Epithelial cell of prostate (primary cell): ENCODE results near the gene ROR2.
"Not testable (repeated sequence)": the region's sequence is repeated elsewhere in the genome, so short reads cannot be mapped to it uniquely, and the experiment has no call there.

ENCODE experiments used
- DNase-seq: peaks from one replicate; pipeline ENCODE4 v3.0.0-alpha.2; 2011; ENCODE audit warnings: low read depth, low spot score
- H3K27ac ChIP-seq: fragments of 450-650 bp; 2 replicates; pipeline ENCODE4 v1.5.1; 2017; ENCODE audit warnings: mild to moderate bottlenecking

ROR2 gene

DNA sequence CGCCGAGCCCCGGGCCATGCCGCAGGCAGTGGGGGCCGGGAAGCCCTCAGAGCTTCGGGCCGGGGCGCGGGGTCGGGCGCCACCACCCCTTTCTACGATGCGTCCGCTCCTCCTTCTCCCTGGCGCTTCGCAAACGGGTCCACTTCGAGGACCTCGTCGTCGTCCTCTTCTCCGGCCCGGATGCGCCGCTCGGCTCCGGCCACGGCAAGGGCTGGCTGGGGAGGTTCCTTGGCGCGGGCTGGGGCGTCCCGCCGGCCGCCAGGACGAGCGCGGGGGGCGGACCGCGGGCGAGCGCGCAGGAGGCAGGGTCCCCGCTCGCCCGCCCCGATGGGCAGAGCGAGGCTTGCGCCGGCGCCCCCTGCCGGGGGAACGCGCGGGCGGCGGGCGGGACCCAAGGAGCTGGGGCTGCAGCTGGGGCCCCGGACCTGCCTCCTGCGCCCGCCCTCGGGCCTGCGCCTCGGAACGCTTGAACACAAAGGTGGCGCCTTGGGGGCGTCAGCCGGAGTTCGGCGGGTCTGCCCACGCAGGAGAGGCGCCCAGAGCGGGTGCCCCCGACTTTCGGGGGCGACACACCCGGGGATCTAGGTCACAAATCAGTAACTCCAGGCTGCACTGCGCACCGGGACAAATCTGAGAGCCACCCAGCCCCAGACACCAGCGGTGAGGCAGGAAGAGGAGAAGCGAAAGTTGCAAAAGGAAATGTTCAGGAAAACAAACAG, at the start of gene ROR2:
Gene ROR2, minus strand, starts transcription at position 283 of the 719 bp plus-strand sequence.
- peak within 1 kb of the TSS; percentile 49 for H3K27ac ChIP-seq
- DNase-seq = no peak

DNA sequence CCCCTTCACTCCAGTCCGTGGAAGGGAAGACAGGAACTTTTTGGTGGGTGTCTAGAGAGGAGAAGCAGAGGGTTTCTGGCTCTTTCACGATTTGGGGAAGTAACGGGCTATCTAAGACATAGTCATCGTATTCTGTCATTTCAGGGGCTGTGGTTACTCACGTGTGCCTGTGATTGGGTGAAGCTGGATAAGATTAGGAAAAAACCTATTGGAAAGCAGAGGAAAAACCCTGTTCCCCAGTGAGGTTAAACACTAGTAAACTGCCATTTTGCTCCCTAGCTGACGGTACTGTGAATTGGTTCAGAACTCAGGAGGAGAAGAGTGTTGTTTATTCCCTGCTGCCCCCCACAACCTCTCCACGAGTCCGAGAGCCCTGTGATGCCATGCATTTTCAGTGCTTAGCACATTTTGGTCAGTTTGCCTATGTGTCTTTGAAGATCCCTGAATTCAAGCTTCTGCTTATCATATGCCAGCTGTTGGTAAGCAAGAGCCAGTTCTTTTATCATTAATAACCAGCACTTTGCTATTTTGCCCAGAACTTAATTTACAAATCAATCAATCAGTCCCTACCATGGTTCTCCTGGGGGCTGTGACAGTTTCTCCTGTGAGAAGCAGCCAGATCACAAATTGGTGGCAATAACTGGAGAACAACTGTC, 45.1 kb upstream of the ROR2 start:
- DNase-seq = no peak

DNA sequence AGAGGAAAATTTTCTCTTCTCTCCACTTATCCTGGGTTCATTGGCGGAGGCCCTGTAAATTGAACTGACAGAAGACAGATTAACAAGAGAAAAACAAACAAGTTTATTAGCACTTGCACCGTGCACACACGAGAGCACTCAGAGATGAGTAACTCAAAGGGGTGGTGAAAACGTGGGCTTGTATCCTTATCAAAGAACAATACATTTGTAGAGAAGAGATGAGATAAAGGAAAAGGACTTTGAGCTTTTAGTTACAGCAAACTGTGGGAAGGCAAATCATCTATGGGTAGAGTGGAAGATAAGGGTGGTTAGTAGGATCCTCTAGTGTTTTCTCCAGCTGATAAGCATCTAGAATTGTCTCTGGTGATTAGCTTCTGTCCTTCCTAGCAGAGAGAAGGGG, 44.4 kb upstream of the ROR2 start:
- DNase-seq = no peak
- H3K27ac ChIP-seq = no peak overlapping the region

More for the DNA sequence above, 45.1 kb upstream of the ROR2 start:
- no peak overlapping the region for H3K27ac ChIP-seq

DNA sequence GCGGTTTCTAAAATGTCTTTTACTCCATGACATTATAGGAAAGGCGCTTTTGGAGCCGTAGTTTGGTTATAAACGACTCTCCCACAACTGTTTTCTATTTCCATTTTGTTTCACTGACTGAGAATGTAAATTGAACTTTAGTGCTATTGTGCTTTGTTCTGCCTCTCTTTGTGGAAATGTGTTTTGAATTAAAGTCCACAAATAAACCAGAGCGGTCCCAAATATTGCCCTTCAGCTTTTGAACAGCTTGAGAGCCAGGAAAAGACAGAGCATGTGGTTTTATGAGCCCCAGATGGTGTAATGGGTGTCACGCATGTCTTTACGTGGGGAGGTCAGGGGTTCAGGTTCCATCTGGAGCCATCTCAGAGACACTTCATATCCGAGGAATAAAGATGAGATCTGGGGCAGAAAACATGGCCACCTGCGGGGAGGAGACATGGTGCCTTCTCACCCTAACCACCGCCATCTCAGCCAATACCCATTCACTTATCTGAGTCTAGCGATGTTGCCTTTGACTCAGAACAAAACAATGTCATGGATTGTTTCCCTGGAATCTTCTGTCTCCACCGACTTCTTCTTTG, 42.5 kb upstream of the ROR2 start:
- DNase-seq = no peak
- H3K27ac ChIP-seq = no peak overlapping the region

- no peak overlapping the region for H3K27ac ChIP-seq
- DNase-seq = no peak
These were observed 41.8 kb upstream of the ROR2 start for GRCh38 chr9:91991721-91992341.

DNA sequence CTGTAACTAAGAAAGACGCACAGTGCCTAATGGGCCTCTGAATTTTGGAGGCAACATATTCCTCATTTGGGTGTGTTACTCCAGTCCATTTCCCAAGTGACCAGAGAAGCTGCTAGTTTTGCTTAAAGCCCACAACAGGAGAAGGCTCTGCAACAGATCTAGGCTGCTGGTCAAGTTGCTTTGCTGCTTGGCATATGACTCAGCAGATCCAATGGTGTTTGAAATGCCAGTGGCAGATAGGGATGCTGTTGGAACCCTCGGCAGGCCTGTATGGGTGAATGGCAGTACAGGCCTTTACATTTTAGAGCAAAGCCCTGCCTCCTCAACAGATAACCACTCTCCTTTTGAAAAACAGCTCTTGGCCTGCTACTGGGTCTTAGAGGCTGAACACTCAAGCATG, 36.2 kb upstream of the ROR2 start:
- no peak for DNase-seq
- H3K27ac ChIP-seq = no peak overlapping the region

DNA sequence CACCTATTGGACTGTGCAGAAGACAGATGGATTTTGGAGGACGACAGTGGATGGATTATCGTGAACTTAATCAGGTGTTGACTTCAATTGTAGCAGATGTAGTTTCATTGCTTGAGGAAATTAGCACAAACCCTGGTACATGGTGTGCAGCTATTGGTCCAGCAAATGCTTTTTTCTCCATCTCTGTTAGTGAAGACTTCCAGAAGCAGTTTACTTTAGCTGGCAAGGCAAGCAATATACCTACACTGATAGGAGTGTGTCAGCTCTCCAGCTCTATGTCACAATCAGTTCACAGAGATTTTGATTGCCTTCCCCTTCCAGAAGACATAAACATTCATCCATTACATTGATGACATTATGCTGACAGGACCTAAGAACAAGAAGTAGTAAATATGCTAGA, 35.7 kb upstream of the ROR2 start:
- H3K27ac ChIP-seq = no peak overlapping the region
- DNase-seq = no peak

- no peak for DNase-seq
- no peak overlapping the region for H3K27ac ChIP-seq
These were observed 28.8 kb upstream of the ROR2 start for GRCh38 chr9:91978740-91979414.

GRCh38 chr9:91975254-91975653, 25.2 kb upstream of the ROR2 start:
- not testable (repeated sequence) for H3K27ac ChIP-seq, DNase-seq

- H3K27ac ChIP-seq = no peak overlapping the region
- DNase-seq = no peak
These were observed 22.7 kb upstream of the ROR2 start for GRCh38 chr9:91972711-91973110.

DNA sequence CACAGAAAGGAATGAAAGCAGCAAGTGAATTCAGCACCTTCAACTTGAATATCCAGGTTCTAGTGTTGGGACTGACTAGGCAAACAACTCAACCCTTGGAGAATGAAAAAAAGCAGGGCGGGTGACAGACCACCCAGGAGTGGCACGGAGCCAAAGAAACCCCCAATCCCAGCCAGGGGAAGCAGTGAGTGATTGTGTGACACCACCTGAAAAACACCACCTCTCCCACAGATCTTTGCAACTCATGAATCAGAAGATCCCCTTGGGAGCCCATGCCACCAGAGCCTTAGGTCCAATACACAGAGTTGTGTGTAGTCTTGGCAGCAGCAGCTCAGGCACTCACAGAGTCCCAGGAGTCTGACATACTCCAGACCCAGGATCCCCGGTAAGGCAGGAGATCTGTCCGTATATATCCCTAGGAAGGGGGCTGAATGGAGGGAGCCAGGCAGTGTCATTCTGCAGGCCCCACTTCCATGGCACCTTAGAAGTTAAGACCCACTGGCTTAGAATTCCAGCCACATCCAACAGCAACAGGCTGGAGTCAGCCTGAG, 22.1 kb upstream of the ROR2 start:
- DNase-seq = no peak
- H3K27ac ChIP-seq = no peak overlapping the region

- no peak overlapping the region for H3K27ac ChIP-seq
- DNase-seq = no peak
These were observed 17.2 kb upstream of the ROR2 start for GRCh38 chr9:91967259-91967658.

- no peak overlapping the region for H3K27ac ChIP-seq
- no peak for DNase-seq
These were observed 16.5 kb upstream of the ROR2 start for GRCh38 chr9:91966503-91966902.

- no peak for DNase-seq
- no peak overlapping the region for H3K27ac ChIP-seq
These were observed 13.7 kb upstream of the ROR2 start for GRCh38 chr9:91963711-91964240.

DNA sequence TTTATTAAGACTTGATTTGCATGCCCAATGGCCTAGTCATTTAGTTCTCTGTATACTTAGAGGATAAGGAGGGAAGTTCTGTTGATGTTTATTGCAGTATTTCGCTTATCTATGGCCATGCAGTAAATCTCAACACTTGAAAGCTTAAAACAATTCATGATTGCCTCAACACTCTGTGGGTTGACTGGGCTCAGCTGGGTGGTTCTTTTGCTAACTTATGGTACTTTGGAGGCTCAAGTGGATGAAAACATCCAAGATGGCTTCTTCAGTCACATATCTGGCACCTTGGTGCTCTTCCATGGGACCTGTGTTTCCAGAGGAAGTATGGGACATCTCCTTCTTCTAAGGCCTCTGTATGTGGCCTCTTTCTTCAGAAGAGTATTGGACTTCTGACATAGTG, 10.3 kb upstream of the ROR2 start:
- DNase-seq = no peak
- H3K27ac ChIP-seq = no peak overlapping the region

- no peak overlapping the region for H3K27ac ChIP-seq
These were observed 8.1 kb upstream of the ROR2 start for GRCh38 chr9:91958174-91958573.

DNA sequence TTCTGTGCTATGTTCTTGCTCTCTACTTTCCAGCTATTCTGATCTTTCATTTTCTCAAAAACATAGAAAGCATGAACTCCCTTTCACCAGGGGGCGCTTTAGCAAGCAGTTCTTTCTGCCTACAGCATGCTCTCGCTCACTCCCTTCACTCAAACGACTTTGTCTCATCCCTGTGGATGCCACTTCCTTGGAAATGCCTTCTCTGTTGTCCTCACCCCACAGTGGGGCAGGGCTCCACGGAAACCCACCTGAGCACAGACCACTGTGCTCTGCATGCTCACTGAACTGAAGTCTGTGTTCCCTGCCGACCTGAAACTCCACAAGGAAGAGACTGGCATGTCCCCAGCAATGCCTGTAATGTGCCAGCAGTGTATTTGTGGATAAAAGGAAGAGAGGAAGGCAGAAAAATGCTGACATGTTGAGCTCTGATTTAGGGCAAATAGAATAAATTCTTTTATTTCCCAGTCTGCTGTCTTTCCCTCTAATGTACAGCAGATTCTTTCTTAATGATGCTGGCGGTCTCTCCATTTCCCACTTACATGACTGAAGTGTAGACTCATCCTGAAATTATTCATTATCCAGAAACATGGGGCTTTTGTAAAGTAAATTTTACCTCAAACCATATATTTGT, 4.9 kb upstream of the ROR2 start:
- no peak for DNase-seq
- no peak overlapping the region for H3K27ac ChIP-seq

More at GRCh38 chr9:91958174-91958573, 8.1 kb upstream of the ROR2 start:
- no peak for DNase-seq

- H3K27ac ChIP-seq = no peak overlapping the region
- no peak for DNase-seq
These were observed 3.7 kb upstream of the ROR2 start for GRCh38 chr9:91953718-91954117.

- H3K27ac ChIP-seq = no peak overlapping the region
- no peak for DNase-seq
These were observed 2.0 kb upstream of the ROR2 start for GRCh38 chr9:91951944-91952520.
